SU-DHL-6 (cell line): ENCODE results near the gene PDGFRA.

ENCODE experiments used
- EZH2phosphoT487 ChIP-seq: fragments of 200-600 bp; sonication (generic), shearing (Covaris generic); conservative IDR thresholded peaks from 2 replicates; pipeline ENCODE4 v1.6.1; 2018; ENCODE audit warnings: mild to moderate bottlenecking, antibody characterized with exemption, low read length, moderate library complexity, mixed read lengths
- TF ChIP-seq, protein P1 (sequence below): fragments of 200-600 bp; sonication (generic); IDR thresholded peaks from one replicate; pipeline ENCODE4 v1.5.1; 2017; ENCODE audit warnings: antibody characterized with exemption, mild to moderate bottlenecking, low read length, moderate library complexity; ENCODE audit not compliant: insufficient read depth, poor library complexity, severe bottlenecking

DNA sequence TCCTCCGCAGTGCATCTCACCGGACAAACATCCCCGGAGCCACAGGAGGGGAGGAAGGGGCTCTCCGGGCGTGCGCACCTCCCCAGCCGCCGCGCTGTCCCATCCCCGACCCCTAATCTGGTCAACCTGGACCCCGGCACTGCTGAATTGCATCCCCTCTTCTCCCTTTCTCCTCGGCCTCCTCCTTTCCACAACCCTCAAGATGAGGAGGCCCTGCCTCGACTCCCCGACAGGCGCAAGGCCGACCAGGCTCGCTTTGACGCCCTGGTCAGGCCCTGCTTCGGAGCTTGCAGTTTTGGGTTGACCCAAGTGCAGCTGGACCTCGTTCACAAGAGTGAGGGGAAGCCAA, 2.3 kb downstream of the PDGFRA start:
- TF ChIP-seq, protein P1, sequence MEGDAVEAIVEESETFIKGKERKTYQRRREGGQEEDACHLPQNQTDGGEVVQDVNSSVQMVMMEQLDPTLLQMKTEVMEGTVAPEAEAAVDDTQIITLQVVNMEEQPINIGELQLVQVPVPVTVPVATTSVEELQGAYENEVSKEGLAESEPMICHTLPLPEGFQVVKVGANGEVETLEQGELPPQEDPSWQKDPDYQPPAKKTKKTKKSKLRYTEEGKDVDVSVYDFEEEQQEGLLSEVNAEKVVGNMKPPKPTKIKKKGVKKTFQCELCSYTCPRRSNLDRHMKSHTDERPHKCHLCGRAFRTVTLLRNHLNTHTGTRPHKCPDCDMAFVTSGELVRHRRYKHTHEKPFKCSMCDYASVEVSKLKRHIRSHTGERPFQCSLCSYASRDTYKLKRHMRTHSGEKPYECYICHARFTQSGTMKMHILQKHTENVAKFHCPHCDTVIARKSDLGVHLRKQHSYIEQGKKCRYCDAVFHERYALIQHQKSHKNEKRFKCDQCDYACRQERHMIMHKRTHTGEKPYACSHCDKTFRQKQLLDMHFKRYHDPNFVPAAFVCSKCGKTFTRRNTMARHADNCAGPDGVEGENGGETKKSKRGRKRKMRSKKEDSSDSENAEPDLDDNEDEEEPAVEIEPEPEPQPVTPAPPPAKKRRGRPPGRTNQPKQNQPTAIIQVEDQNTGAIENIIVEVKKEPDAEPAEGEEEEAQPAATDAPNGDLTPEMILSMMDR = no peak
- no peak for TF ChIP-seq EZH2phosphoT487
